NCI-H2171 treated with DMSO at 0.1 percent for 48 hours (cell line): ENCODE measurements around the gene KRTAP10-1.
A peak's percentile ranks its signal among the peaks of the same experiment; 100 is the strongest.

Experiments used
- DNase-seq: peaks from one replicate; lab custom pipeline; 2025; lab: John Stamatoyannopoulos, UW

Gene KRTAP10-1

GRCh38 chr21:44500111-44500510 lies 39.9 kb downstream of the KRTAP10-1 start:
- no peak for DNase-seq

- no peak for DNase-seq
Observed at GRCh38 chr21:44499631-44500030, 40.4 kb downstream of the KRTAP10-1 start.

GRCh38 chr21:44499211-44499560 lies 40.8 kb downstream of the KRTAP10-1 start:
- DNase-seq: no peak

- DNase-seq: no peak
Observed at GRCh38 chr21:44498280-44499210, 41.5 kb downstream of the KRTAP10-1 start.

- DNase-seq: peak; percentile 68
Observed at GRCh38 chr21:44497703-44498126, 42.3 kb downstream of the KRTAP10-1 start.

- DNase-seq: no peak
Observed at GRCh38 chr21:44496564-44497550, 43.1 kb downstream of the KRTAP10-1 start.

- DNase-seq: no peak
Observed at GRCh38 chr21:44495611-44496563, 44.1 kb downstream of the KRTAP10-1 start.

- no peak for DNase-seq
Observed at GRCh38 chr21:44494956-44495355, 45.0 kb downstream of the KRTAP10-1 start.

GRCh38 chr21:44494418-44494817 lies 45.6 kb downstream of the KRTAP10-1 start:
- DNase-seq: no peak

GRCh38 chr21:44492567-44493385 lies 47.2 kb downstream of the KRTAP10-1 start:
- peak; percentile 6 for DNase-seq

- no peak for DNase-seq
Observed at GRCh38 chr21:44490816-44491215, 49.2 kb downstream of the KRTAP10-1 start.

GRCh38 chr21:44490405-44490804 lies 49.6 kb downstream of the KRTAP10-1 start:
- no peak for DNase-seq

GRCh38 chr21:44489962-44490361 lies 50.0 kb downstream of the KRTAP10-1 start:
- no peak for DNase-seq
